Cardiac muscle cell (in vitro differentiated cells and primary cell): ENCODE results near the gene RPL39L. TPM values are rescaled to one million over a fixed set of nuclear protein-coding genes. Genes with fewer than 3 reads are reported as not detected.
A peak's percentile ranks its signal among the peaks of the same experiment; 100 is the strongest.

Experiments used
- DNase-seq, 2 donors: peaks; one replicate each; pipeline versions ENCODE4 v3.0.0 to v3.0.0-alpha.2; 2010 to 2017; ENCODE audit warnings: low read depth in 1 of 2, low spot score in 1 of 2
- H3K27ac ChIP-seq: fragments of 200-600 bp; sonication (generic); 2 replicates; pipeline ENCODE4 v1.5.1; 2016
- H3K27me3 ChIP-seq: fragments of 200-600 bp; sonication (generic); 2 replicates; pipeline ENCODE4 v1.6.0; 2016; ENCODE audit warnings: control low read depth
- H3K36me3 ChIP-seq: fragments of 200-600 bp; sonication (generic); 2 replicates; pipeline ENCODE4 v1.5.1; 2016; ENCODE audit warnings: control low read depth
- H3K4me1 ChIP-seq: fragments of 200-600 bp; sonication (generic); 2 replicates; pipeline ENCODE4 v1.8.1; 2017; ENCODE audit warnings: low read depth, mild to moderate bottlenecking, mixed run types
- H3K4me3 ChIP-seq: fragments of 200-600 bp; sonication (generic); 2 replicates; pipeline ENCODE4 v1.5.1; 2016; ENCODE audit warnings: mild to moderate bottlenecking
- H3K9me3 ChIP-seq: fragments of 200-600 bp; sonication (generic); 2 replicates; pipeline ENCODE4 v1.5.1; 2017; ENCODE audit warnings: low read depth, mild to moderate bottlenecking, control low read depth
- CTCF ChIP-seq: IDR thresholded peaks from 2 replicates; pipeline ENCODE4 v1.5.1; 2012; ENCODE audit warnings: low read depth, mild to moderate bottlenecking, low read length
- polyA plus RNA-seq: library from polyadenylated mRNA; unstranded; fragments of >200 nt; fragmentation: Nextera tagmentation; extraction: Ambion mirVana; gene quantifications from 2 replicates; pipeline ENCODE4 v1.2.1, GENCODE V29; 2016
- total RNA-seq: library from RNA; depleted of rRNA; stranded (reverse); fragments of >200 nt; gene quantifications from 2 replicates; pipeline ENCODE4 v1.2.3, GENCODE V29; 2016

RPL39L gene
- total and polyA plus RNA-seq, 2 experiments from 2014 or later = 24.8 to 56.2 TPM

GRCh38 chr3:187077537-187077936 lies 61.8 kb downstream of the RPL39L start:
- Histone ChIP-seq H3K4me1 (peaks cover 15% of the 10 kb centered on the region), H3K27me3 (no peaks in the 10 kb centered on the region), H3K4me3 (no peak overlapping the region), H3K27ac (no peak overlapping the region), H3K36me3 (peaks cover 14% of the 10 kb centered on the region), H3K9me3 (no peaks in the 10 kb centered on the region)
- DNase-seq = no peak
- no peak for TF ChIP-seq CTCF

- Histone ChIP-seq H3K27me3 (no peaks in the 10 kb centered on the region), H3K4me1 (peaks cover 18% of the 10 kb centered on the region), H3K9me3 (no peaks in the 10 kb centered on the region), H3K27ac (no peak overlapping the region), H3K4me3 (no peak overlapping the region), H3K36me3 (peaks cover 14% of the 10 kb centered on the region)
- TF ChIP-seq CTCF = no peak
- DNase-seq = no peak
Measured at GRCh38 chr3:187077085-187077484, 62.2 kb downstream of the RPL39L start.

- no peak overlapping the region for H3K4me3 ChIP-seq
- H3K36me3 ChIP-seq = peaks cover 14% of the 10 kb centered on the region
- TF ChIP-seq CTCF = no peak
- peaks cover 23% of the 10 kb centered on the region for H3K4me1 ChIP-seq
- no peak overlapping the region for H3K27ac ChIP-seq
- no peak for DNase-seq
- H3K27me3 ChIP-seq = no peaks in the 10 kb centered on the region
- H3K9me3 ChIP-seq = no peaks in the 10 kb centered on the region
Measured at GRCh38 chr3:187076297-187076696, 63.0 kb downstream of the RPL39L start.

GRCh38 chr3:187074846-187075245 lies 64.5 kb downstream of the RPL39L start:
- Histone ChIP-seq H3K27me3 (no peaks in the 10 kb centered on the region), H3K9me3 (no peaks in the 10 kb centered on the region), H3K4me1 (peaks cover 23% of the 10 kb centered on the region), H3K27ac (no peak overlapping the region), H3K4me3 (no peak overlapping the region), H3K36me3 (peaks cover 15% of the 10 kb centered on the region)
- DNase-seq = no peak
- TF ChIP-seq CTCF = no peak

GRCh38 chr3:187073581-187074098 lies 65.7 kb downstream of the RPL39L start:
- peaks cover 23% of the 10 kb centered on the region for H3K4me1 ChIP-seq

More at GRCh38 chr3:187073581-187074098, 65.7 kb downstream of the RPL39L start:
- Histone ChIP-seq H3K27ac (peak overlapping the region; percentile 71), H3K9me3 (no peaks in the 10 kb centered on the region), H3K4me3 (no peak overlapping the region), H3K27me3 (no peaks in the 10 kb centered on the region), H3K36me3 (peaks cover 17% of the 10 kb centered on the region)
- DNase-seq = peak in 1 of 2 donors; percentile 49
- TF ChIP-seq CTCF = no peak
